Measurements from ENCODE around the gene MYO3B.
"Not testable (repeated sequence)": the region's sequence is repeated elsewhere in the genome, so short reads cannot be mapped to it uniquely, and the experiment has no call there.

Gene MYO3B

DNA sequence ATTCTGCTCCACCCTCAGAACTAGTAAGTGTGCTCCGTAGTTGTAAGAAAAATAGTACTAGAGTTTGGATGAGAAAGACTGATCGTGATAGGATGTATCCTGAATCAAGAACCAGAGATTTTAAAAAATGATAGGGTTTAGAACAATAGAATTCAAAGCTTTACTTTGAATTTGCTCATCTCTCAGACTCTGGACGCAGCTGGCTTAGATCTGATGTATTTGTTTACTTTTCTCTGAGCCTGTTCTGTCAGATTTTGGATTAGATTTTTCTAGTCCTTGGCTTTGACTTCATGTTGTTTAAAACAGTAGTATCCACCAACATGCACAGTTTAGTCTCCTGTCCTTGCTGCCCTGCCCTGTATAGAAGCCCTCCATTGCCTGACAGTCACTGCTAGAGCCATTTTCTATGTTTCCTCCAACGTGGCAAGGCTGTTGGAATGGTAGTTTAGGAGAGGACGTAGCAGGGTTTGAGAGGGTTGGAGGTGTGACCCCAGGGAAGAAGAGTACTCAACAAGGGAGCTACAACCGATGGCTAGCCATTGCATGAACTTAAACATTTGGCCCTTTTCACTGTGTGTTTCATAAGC, 92.4 kb downstream of the MYO3B start:
- POLR2A ChIA-PET: no interaction called here
- CTCF ChIA-PET: no interaction called here
- TF ChIP-seq CTCF (IDR thresholded peaks at IDR 0.05; ENCODE audit: insufficient read depth, low read length, missing control alignments): no peak
- DNase-seq (ENCODE audit: low read depth, low spot score): no peak
- no peak overlapping the region for H3K4me3 ChIP-seq (ENCODE audit: low read depth, low read length)

DNA sequence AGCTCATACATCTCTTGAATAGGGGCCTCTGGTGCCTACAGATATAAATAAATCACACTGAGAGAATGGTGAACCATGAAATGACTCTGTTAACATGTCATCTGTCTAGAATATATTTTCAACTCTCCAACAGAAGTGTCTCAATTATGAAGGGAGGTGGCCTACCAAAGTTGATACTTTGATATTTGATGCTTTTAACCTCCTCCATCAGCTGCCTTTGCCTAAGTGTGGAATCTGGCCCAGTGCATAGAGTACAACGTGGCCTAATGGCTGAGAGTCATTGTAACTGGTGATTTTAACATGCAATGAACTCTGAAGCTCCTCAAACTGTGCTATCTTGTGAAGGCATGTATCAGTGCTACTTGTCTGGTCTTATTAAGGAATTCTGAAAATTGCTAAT, 93.4 kb downstream of the MYO3B start:
- H3K4me3 ChIP-seq (ENCODE audit: low read depth, low read length): no peak overlapping the region
- no peak for TF ChIP-seq CTCF (IDR thresholded peaks at IDR 0.05; ENCODE audit: insufficient read depth, low read length, missing control alignments)
- CTCF ChIA-PET: no interaction called here
- POLR2A ChIA-PET: no interaction called here
- no peak for DNase-seq (ENCODE audit: low read depth, low spot score)

DNA sequence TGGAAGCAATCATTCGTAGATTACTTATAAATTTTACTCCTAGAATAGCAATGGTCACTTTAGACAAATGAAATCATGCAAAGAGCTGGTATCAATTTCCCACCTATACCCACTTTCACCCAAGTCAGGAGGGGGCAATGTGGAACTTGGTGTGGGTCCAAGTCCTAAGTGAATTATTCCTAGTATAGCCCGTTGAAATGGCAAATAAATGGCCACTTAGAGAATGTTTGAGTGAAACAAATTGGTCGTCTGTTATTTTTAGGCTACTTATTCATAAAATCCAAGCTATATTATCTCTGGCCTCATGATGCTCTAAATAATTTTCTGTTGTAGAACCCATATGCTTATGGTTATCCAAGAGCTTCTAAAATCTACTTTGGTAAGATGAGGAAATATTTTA, 98.1 kb downstream of the MYO3B start:
- TF ChIP-seq CTCF (IDR thresholded peaks at IDR 0.05; ENCODE audit: insufficient read depth, low read length, missing control alignments): no peak
- no peak overlapping the region for H3K4me3 ChIP-seq (ENCODE audit: low read depth, low read length)
- ChIA-PET CTCF (no interaction called here), POLR2A (no interaction called here)
- no peak for DNase-seq (ENCODE audit: low read depth, low spot score)

- no peak for DNase-seq (ENCODE audit: low read depth, low spot score)
- POLR2A ChIA-PET: no interaction called here
- no peak overlapping the region for H3K4me3 ChIP-seq (ENCODE audit: low read depth, low read length)
- no peak for TF ChIP-seq CTCF (IDR thresholded peaks at IDR 0.05; ENCODE audit: insufficient read depth, low read length, missing control alignments)
- CTCF ChIA-PET: no interaction called here
Observed at GRCh38 chr2:170276925-170277629, 99.1 kb downstream of the MYO3B start.

- CTCF ChIA-PET: no interaction called here
- POLR2A ChIA-PET: no interaction called here
- no peak for TF ChIP-seq CTCF (IDR thresholded peaks at IDR 0.05; ENCODE audit: insufficient read depth, low read length, missing control alignments)
- DNase-seq (ENCODE audit: low read depth, low spot score): no peak
- no peak overlapping the region for H3K4me3 ChIP-seq (ENCODE audit: low read depth, low read length)
Observed at GRCh38 chr2:170277951-170278350, 100.0 kb downstream of the MYO3B start.

GRCh38 chr2:170279615-170280014, 101.7 kb downstream of the MYO3B start:
- POLR2A ChIA-PET; H3K4me3 ChIP-seq (ENCODE audit: low read depth, low read length); CTCF ChIA-PET; DNase-seq (ENCODE audit: low read depth, low spot score): not testable (repeated sequence)

DNA sequence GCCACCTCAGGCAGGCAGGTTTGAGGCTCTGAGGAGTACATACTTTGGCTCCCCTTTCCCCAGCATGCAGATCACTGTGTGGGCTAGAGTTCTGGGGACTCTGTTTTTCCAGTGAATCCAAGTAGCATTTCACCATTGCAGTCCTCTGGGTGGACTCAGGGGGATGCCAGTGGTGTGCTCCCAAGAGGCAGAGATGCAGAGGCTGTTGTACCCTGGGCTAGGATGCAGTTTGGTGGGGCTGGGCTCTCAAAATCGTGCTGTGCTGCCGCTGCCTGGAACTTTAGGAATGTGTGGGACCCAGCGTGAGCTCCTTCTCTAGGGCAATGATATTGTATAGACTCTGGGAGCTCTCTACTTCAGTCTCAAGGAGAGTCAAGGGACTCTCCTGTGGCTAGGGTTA, 104.9 kb downstream of the MYO3B start:
- ChIA-PET CTCF (no interaction called here), POLR2A (no interaction called here)
- H3K4me3 ChIP-seq (ENCODE audit: low read depth, low read length): no peak overlapping the region
- no peak for TF ChIP-seq CTCF (IDR thresholded peaks at IDR 0.05; ENCODE audit: insufficient read depth, low read length, missing control alignments)
- DNase-seq (ENCODE audit: low read depth, low spot score): no peak

Data from AG04449 (cell line).